HUES6 (cell line): ENCODE results near the gene TM9SF4.
"Not testable (repeated sequence)": the region's sequence is repeated elsewhere in the genome, so short reads cannot be mapped to it uniquely, and the experiment has no call there.

Source experiments
- H3K27ac ChIP-seq: 2 replicates; pipeline ENCODE4 v1.7.0; 2013; ENCODE audit warnings: low read depth, mild to moderate bottlenecking, low read length, inconsistent platforms
- H3K27me3 ChIP-seq: 2 replicates; pipeline ENCODE4 v1.6.1; 2013; ENCODE audit warnings: low read length; ENCODE audit not compliant: control insufficient read depth, insufficient read depth
- H3K36me3 ChIP-seq: 2 replicates; pipeline ENCODE4 v1.6.1; 2013; ENCODE audit warnings: low read length; ENCODE audit not compliant: control insufficient read depth, insufficient read depth
- H3K4me1 ChIP-seq: 2 replicates; pipeline ENCODE4 v1.6.1; 2013; ENCODE audit warnings: low read length; ENCODE audit not compliant: control insufficient read depth, insufficient read depth
- H3K4me3 ChIP-seq: 2 replicates; pipeline ENCODE4 v1.5.1; 2013; ENCODE audit warnings: low read depth, low read length
- H3K9ac ChIP-seq: one replicate; pipeline ENCODE4 v1.6.1; 2013; ENCODE audit warnings: mild to moderate bottlenecking, low read length
- H3K9me3 ChIP-seq: 2 replicates; pipeline ENCODE4 v1.6.1; 2013; ENCODE audit warnings: low read depth, low read length; ENCODE audit not compliant: control insufficient read depth, insufficient read depth

TM9SF4 gene

GRCh38 chr20:32190616-32191415 lies 81.3 kb downstream of the TM9SF4 start:
- Histone ChIP-seq H3K36me3 (peaks cover 14% of the 10 kb centered on the region), H3K27ac (no peak overlapping the region), H3K9me3 (no peaks in the 10 kb centered on the region), H3K9ac (peak overlapping the region; percentile 89), H3K4me3 (peak overlapping the region; percentile 81), H3K4me1 (peaks cover 18% of the 10 kb centered on the region), H3K27me3 (no peaks in the 10 kb centered on the region)

DNA sequence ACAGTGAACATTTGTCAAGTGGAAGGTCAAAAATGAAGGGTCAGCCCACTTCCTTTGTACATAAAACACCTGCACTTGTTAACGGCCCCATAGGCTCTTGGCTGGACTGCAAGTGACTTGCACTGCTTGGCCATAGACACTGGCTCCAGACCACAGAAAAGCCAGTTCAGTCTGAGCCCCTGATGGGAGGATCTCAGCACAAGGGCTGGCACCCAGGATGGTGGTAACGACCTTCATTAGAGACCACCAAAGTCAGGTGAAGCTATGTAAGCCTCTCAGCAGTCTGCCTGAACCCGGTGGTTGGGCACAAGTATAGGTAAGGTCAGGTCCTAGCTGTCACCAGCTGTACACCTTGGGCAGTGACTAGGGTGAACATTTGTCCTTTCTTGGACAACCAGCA lies 81.9 kb downstream of the TM9SF4 start:
- Histone ChIP-seq H3K4me3 (no peak overlapping the region), H3K36me3 (peaks cover 20% of the 10 kb centered on the region), H3K27ac (no peak overlapping the region), H3K9ac (no peak overlapping the region), H3K27me3 (no peaks in the 10 kb centered on the region), H3K9me3 (no peaks in the 10 kb centered on the region), H3K4me1 (peaks cover 18% of the 10 kb centered on the region)

DNA sequence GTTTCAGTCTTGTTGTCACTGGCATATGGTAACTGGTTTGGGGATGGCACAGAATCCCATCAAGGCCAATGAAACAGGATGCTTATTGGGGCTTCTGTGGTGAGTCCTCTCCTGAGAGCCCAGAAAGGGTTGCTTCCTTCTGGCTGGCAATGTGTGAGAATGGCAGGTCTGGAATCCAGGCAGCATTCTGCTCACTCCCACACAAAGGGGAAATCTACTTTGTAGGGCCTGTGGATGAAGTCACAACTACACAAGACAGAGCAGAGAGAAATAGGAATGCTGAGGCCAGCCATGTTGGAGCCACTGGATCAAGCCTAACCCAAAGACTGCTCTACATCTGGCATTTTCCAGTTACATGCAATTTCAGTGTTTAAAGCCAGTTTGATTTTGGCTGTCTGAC lies 82.4 kb downstream of the TM9SF4 start:
- Histone ChIP-seq H3K9ac (no peak overlapping the region), H3K27ac (no peak overlapping the region), H3K4me1 (peaks cover 18% of the 10 kb centered on the region), H3K4me3 (no peak overlapping the region), H3K36me3 (peaks cover 25% of the 10 kb centered on the region), H3K27me3 (no peaks in the 10 kb centered on the region), H3K9me3 (no peaks in the 10 kb centered on the region)

- peaks cover 18% of the 10 kb centered on the region for H3K4me1 ChIP-seq
- H3K9me3 ChIP-seq, result no peaks in the 10 kb centered on the region
- H3K27ac ChIP-seq, result no peak overlapping the region
- no peaks in the 10 kb centered on the region for H3K27me3 ChIP-seq
- H3K4me3 ChIP-seq, result no peak overlapping the region
- peaks cover 33% of the 10 kb centered on the region for H3K36me3 ChIP-seq
- no peak overlapping the region for H3K9ac ChIP-seq
These were observed 83.2 kb downstream of the TM9SF4 start for GRCh38 chr20:32192698-32193097.

DNA sequence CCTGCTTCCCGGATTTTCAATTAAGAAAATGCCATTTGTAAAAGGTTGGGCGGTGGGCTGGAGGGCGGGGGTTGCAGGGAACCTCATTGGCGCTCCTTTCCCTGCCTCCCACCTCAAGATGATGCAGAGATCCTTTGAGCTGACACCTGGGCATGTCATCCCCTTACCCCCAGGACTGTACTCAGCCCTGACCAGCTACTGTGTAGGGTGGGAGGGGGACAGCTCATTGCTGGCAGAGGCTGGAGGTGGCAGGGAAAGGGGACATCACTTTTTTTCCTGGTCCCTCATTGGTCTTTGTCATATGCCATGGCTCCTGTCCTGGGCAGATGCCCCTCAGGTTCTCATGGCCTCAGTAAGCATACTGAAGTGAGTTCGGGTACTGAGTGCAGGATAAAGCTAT lies 83.8 kb downstream of the TM9SF4 start:
- H3K9me3 ChIP-seq, H3K27ac ChIP-seq, H3K4me3 ChIP-seq, H3K27me3 ChIP-seq, H3K9ac ChIP-seq: not testable (repeated sequence)
- peaks cover 18% of the 10 kb centered on the region for H3K4me1 ChIP-seq
- peaks cover 40% of the 10 kb centered on the region for H3K36me3 ChIP-seq

DNA sequence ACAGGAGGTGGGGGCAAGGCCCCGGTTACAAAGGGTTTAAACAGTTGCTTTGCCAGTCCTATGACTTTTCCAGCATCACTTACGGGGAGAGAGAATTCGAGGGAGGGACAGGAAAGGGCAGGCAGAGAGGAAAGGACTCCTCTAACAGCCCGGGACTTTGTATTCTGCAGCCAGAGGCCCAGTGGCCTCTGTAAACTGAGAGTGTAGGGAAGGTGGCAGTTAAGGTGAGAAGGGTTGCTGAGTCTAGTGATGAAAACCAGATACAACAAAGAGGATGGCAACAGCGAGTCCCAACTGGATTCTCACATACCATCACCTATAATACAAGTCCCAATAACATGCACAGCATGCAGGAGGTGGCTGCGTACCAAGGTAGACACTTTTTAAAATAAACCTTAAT lies 84.5 kb downstream of the TM9SF4 start:
- Histone ChIP-seq H3K27me3 (no peaks in the 10 kb centered on the region), H3K9ac (no peak overlapping the region), H3K9me3 (no peaks in the 10 kb centered on the region), H3K27ac (no peak overlapping the region), H3K4me1 (peaks cover 18% of the 10 kb centered on the region), H3K36me3 (peaks cover 46% of the 10 kb centered on the region), H3K4me3 (no peak overlapping the region)

GRCh38 chr20:32195581-32195980 lies 86.1 kb downstream of the TM9SF4 start:
- Histone ChIP-seq H3K27ac (no peak overlapping the region), H3K9me3 (no peaks in the 10 kb centered on the region), H3K4me1 (peaks cover 9% of the 10 kb centered on the region), H3K36me3 (peaks cover 60% of the 10 kb centered on the region), H3K27me3 (no peaks in the 10 kb centered on the region), H3K9ac (no peak overlapping the region), H3K4me3 (no peak overlapping the region)

- not testable (repeated sequence) for H3K9ac ChIP-seq, H3K4me1 ChIP-seq, H3K4me3 ChIP-seq, H3K9me3 ChIP-seq, H3K27ac ChIP-seq, H3K27me3 ChIP-seq
- H3K36me3 ChIP-seq, result peaks cover 71% of the 10 kb centered on the region
These were observed 87.1 kb downstream of the TM9SF4 start for GRCh38 chr20:32196613-32197012.

DNA sequence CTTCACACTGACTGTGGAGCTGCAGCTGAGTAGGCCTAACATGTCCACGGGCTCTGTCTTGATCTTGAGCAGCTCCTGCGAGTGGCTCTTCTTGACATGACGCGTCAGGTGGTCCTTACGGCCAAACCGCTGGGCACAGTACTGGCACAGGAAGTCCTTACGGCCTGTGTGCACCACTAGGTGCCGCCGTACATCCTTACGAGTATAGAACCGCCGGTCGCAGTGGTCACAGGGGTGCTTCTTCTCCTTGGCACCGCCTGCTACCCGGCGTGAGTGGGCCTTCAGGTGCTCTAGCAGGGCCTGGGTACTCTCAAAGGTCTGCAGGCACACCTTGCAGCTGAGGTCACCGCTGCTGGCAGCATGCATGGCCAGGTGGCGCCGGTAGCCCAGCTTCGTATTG lies 87.6 kb downstream of the TM9SF4 start:
- not testable (repeated sequence) for H3K27me3 ChIP-seq, H3K4me3 ChIP-seq, H3K27ac ChIP-seq, H3K9ac ChIP-seq, H3K4me1 ChIP-seq, H3K9me3 ChIP-seq
- H3K36me3 ChIP-seq, result peaks cover 76% of the 10 kb centered on the region

- Histone ChIP-seq H3K9ac (no peak overlapping the region), H3K27me3 (no peaks in the 10 kb centered on the region), H3K36me3 (peaks cover 89% of the 10 kb centered on the region), H3K9me3 (no peaks in the 10 kb centered on the region), H3K27ac (no peak overlapping the region), H3K4me1 (peaks cover 15% of the 10 kb centered on the region), H3K4me3 (no peak overlapping the region)
These were observed 89.5 kb downstream of the TM9SF4 start for GRCh38 chr20:32199006-32199405.

- Histone ChIP-seq H3K4me1 (peaks cover 39% of the 10 kb centered on the region), H3K9ac (no peak overlapping the region), H3K27me3 (no peaks in the 10 kb centered on the region), H3K4me3 (no peak overlapping the region), H3K27ac (no peak overlapping the region), H3K9me3 (no peaks in the 10 kb centered on the region), H3K36me3 (peaks cover 71% of the 10 kb centered on the region)
These were observed 91.9 kb downstream of the TM9SF4 start for GRCh38 chr20:32201296-32201976.
